GM18520 (cell line): ENCODE data around the gene API5.

ENCODE experiments used
- ATAC-seq: cut with Tn5 transposase; IDR thresholded peaks from one replicate; pipeline ENCODE4 v1.9.1; 2021; ENCODE audit not compliant: unreplicated experiment

API5 gene

DNA sequence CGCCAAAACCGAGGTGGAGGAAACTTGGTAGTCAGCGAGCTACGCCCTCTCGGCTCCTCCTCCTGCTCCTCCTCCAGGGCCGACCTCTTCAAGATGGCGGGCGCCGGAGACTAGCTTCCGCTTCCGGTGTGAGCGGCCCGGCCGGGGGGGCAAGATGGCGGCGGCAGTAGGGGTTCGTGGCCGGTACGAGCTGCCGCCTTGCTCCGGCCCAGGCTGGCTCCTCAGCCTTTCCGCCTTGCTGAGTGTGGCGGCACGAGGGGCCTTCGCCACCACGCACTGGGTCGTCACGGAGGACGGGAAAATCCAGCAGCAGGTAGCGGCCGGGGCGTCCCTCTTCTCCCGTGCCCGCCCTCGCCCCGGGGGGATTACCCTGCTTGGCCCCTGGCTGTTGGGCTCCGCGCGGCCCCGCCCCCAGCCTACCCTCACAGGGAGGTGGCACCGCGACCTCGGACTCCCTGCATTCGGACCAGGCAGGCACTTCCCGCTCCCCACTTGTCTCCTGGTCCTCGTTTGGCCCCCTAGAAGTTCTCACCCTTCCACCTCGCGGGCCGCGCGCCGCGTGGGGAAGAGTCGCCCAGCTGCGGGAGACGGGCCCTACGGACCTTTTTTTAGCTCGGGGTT is 47.1 kb downstream of the API5 start, which contains the start of gene TTC17:
TSS of gene TTC17 (plus strand) at position 120 of the 621 bp plus-strand sequence. CDS start at position 155, 35 bp downstream.
- peak; percentile 89 for ATAC-seq

DNA sequence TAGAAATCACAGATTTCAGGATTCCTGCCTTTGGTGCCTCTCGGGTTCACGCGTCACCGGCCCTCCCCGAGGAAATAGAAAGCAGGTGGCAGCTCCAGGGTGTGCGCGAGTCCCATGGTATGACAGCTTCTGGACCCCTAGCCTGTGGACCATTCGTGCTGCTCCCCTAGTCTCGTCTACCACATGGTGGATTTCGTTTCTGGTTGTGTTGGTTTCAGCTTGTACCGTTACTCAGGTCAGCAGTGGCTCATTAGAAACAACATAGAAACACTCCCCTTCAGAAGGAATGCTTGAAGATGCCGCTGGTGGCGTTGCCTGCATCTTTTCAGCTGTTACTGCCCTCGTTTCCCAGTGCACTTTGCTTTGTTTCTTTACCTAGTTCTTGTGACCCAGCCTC is 47.6 kb downstream of the API5 start:
- ATAC-seq, result peak; percentile 15

DNA sequence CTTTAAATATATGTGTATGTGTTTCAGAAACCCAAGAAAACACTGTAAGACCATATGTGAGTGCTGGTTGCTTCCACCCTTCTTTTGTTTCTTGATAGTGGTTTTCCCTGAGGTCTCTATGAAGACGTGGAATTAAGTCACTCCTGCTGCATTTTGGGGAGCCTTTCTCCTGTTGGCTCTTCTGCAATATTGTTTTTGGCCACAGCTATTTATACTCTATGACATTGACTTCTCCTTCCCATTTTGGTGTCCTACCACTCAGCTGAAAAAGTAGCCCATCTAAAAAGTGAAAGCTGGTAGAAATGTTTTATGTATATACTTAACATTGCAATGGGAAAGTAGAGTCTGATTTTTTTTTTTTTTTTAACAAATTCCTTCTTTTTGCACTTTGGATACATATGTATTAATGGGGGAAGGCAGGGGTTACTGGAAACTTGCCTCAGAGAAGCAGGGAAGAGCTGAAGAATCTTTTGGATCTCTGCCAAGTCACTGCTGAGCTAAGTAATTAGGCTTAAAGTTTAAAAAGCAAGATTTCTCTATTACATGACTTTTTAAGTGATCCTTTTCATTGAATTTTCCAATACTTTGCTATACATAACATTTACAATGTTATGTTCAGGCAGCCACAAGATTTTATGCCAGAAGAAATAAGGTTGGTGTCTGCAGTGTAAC is 48.7 kb downstream of the API5 start:
- no peak for ATAC-seq

DNA sequence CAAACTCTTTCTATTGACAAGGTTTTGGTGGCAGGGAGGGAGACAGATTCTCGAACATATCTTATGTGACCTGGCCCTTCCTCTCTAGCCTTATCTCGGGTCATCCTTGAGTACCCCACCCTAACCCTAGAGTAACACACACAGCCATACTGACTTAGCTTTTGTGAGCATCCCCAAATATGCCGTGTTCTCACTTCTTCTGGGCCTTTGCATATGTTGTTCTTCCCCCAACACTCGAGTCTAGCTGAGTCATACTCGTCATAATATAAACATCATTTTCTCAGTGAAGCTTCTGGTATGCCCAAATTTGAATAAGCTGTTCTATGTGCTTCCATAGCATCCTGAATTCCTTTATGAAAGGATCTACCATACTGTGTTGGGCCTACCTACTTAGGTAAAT is 54.9 kb downstream of the API5 start:
- peak; percentile 74 for ATAC-seq

DNA sequence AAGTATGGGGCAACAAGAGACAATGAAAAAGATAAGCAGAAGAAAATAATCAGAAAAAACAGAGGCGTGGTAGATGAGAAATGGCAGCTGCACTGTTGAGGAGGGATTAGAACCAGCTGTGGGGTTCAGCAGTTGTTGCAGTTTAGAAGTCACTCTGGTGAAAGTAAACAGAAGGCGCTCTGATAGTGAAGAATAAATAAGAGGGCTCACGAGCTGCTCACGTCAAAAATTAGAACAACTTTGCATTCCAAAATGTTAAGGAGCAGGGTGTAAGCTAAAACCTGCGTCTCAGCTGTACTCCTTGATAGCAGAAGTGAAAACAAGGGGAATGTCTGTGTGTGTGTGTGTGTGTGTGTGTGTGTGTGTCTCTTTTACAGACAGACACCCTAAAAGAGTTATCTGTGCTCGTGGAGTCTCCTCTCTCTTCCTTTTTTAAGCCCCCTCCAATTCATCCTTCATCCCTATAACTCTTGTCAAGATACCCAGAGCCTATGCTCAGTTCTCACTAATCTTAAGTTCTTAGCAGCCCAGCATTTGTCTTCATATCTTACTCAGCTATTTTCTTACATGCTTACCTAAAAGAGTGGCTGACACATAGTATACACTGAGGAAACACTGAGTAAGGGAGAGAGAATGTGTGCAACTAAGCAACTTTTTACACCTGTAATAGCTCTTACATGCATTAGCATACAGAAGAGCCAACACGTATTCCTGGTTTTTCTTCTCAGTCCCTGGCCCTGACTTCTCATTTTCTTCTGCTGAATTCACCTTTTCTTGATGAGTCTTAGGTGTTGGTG is 55.8 kb downstream of the API5 start:
- no peak for ATAC-seq

DNA sequence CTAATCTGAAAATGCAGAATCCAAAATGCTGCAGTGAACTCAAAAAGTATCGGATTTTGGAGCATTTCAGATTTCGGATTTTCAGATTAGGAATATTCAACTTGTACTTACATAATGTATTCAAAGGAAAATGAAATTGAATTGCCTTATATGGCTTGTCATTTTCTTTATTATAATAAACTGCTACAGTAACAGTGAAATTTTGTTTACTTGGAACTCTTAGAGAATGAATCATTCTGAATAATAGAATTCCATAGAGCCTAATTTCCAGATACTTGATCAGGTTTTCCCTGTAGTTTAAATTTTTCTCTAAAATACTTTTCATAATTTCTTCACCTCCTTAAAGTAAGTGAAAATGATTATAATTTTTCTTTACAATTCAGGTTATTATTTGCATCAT is 64.3 kb downstream of the API5 start:
- ATAC-seq, result no peak

DNA sequence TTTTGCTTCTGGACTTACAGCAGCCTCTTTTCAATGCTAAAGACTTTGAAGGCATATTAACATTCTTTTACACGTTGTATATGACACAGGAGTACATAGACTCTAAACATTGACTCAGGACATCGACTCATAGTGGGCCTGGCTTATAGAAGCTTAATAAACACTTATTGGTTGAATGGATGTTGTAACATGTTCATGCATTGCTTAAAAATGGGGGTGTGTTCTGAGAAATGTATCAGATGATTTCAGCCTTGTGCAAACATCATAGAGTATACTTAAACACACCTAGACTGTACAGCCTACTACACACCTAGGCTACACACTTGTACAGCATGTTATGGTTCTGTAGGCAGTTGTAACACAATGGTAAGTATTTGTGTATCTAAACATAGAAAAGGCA is 64.8 kb downstream of the API5 start:
- ATAC-seq, result no peak

DNA sequence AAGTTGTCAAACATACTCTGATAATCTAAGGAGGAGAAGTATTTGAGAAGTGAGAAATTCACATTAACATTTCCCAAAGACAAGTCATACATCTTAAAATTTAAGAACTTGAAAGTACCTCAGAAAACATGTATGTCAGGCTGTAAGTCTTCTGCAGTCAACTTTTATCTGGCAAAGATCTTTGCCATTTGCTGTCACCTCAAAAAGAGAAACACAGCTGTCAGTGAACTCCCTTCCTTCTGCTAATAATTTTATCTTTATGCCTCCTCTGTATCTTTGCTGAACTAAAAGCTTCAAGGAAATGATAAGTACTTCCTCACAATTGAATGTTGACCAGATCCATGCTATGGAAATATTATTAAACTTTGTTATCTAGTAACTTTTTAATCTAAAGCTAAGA is 65.6 kb downstream of the API5 start:
- ATAC-seq, result no peak

DNA sequence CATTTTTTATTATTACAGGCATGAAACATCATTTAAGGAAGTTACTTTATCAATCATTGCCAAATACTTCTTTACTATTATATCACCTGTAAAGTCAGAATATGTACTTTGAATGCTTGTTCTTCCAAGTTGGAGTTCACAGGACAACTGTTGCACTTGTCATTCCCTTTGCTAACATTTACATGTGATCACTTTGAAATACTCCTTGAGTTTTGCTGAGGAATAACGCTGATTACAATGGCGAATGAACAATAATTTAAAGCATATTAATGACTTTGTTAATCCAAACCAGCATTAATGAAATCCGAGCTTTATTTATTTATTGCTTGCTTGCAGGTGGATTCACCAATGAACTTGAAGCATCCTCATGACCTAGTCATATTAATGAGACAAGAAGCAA is 67.1 kb downstream of the API5 start:
- no peak for ATAC-seq

DNA sequence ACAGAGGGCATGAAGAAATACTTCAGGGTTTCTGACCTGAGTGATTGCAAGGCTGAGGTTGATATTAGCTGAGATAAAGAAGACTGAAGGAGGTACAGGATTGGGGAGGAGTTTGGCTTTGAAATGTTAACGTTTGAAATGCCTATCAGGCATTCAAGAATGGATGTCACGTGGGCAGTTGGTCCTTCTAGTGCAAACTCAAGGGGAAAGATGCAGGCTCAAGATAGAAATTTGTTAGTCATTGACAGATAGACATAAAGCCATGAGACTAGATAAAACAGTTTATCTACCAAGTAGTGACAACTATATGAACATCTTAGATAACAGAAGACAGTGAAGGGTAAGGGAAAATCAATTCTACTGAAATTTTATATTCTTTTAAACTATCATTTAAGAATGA is 70.0 kb downstream of the API5 start:
- ATAC-seq, result no peak

DNA sequence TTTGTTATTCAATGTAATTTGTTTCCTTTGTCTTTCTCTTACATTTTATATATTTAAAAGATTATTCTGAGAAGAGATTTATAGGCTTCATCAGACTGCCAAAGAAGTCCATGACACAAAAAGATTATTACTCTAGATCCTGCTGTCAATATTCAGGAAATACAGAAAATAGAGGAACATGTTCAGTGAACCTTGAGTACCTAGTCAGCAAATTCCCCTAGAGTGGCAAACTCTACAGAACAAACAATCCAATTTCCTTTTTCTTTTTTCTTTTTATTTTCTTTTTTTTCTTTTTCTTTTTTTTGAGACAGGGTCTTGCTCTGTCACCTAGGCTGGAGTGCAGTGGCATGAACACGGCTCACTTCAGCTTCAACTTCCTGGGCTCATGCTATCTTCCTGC is 70.8 kb downstream of the API5 start:
- no peak for ATAC-seq

DNA sequence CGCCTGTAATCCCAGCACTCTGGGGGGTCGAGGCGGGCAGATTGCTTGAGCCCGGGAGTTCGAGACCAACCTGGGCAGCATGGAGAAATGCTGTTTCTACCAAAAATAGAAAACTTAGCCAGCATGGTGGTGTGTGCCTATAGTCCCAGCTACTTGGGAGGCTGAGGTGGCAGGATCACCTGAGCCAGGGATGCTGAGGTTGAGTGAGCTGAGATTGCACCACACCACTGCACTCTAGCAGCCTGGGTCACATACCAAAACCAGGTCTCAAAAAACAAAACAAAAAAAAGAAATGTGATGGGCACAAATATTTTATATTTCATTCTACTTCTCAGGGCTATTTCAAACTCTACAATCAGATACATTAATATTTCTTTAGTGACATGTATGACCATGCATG is 72.6 kb downstream of the API5 start:
- ATAC-seq, result no peak

DNA sequence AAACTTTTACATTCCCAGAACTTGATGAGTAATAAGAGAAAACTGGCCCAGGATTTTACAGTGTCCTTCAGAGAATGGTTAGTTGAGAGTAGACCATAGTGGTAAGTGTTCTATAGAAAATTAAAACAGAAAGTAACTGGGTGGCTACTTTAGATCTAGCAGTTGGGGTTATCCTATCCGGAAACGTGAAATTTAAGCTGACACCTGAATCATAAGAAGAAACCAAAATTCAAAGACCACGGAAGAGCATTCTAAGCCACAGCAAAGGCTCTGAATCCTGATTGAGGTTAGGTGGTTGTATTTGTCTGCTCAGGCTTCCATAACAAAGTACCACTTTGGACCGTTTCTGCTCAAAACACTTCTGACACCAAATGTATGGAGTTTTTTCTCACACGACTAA is 80.9 kb downstream of the API5 start:
- no peak for ATAC-seq

DNA sequence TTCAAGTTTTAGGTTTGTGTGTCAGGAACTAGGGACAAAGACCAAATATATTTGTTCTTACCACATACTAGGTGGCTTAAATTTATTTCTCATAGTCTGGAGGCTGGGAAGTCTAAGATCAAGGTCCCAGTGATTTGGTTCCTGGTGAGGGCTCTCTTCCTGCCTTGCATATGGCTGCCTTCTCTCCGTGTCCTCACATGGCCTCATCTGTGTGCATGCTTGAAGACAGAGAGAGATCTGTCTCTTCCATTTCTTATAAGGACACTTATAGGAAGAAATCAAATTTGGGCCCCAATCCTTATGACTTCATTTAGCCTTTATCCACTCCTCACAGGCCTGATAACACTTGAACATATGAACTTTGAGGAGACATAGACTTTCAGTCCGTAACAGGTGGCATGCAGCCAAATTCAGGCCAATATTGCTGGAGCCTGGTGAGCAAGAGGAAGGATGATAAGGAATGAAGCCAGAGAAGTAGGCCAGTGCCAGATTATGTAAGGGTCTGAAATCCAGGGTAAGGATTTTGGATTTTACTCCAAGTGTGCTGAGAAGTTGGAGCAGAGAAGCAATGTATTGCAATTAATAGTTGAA is 82.1 kb downstream of the API5 start:
- no peak for ATAC-seq
